GM19468 (cell line): ENCODE measurements around the gene MMP13.
"Not testable (repeated sequence)": the region's sequence is repeated elsewhere in the genome, so short reads cannot be mapped to it uniquely, and the experiment has no call there.

ENCODE experiments used
- ATAC-seq: cut with Tn5 transposase; IDR thresholded peaks from one replicate; pipeline ENCODE4 v1.9.1; 2021; ENCODE audit warnings: mild to moderate bottlenecking, moderate library complexity, moderate number of reproducible peaks; ENCODE audit not compliant: unreplicated experiment; ENCODE audit errors: extremely low read depth

The MMP13 gene

GRCh38 chr11:102955624-102956023, at the start of gene MMP13:
Gene MMP13 (minus strand): TSS chr11:102955732. CDS start chr11:102955705, 27 bp downstream.
- no peak for ATAC-seq

DNA sequence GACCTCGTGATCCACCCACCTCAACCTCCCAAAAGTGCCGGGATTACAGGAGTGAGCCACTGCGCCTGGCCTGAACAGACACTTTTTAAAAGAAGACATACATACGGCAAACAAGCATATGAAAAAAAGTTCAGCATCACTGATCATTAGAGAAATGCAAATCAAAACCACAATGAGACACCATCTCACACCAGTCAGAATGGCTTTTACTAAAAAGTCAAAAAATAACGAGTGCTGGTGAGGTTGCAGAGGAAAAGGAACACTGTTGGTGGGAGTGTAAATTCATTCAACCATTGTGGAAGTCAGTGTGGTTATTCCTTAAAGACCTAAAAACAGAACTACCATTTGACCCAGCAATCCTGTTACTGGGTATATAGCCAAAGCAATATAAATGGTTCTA, 48.7 kb upstream of the MMP13 start:
- ATAC-seq: not testable (repeated sequence)

GRCh38 chr11:102994105-102994504, 38.6 kb upstream of the MMP13 start:
- ATAC-seq: no peak

GRCh38 chr11:102991776-102992175, 36.2 kb upstream of the MMP13 start:
- ATAC-seq: no peak

GRCh38 chr11:102990145-102990544, 34.6 kb upstream of the MMP13 start:
- ATAC-seq: no peak

DNA sequence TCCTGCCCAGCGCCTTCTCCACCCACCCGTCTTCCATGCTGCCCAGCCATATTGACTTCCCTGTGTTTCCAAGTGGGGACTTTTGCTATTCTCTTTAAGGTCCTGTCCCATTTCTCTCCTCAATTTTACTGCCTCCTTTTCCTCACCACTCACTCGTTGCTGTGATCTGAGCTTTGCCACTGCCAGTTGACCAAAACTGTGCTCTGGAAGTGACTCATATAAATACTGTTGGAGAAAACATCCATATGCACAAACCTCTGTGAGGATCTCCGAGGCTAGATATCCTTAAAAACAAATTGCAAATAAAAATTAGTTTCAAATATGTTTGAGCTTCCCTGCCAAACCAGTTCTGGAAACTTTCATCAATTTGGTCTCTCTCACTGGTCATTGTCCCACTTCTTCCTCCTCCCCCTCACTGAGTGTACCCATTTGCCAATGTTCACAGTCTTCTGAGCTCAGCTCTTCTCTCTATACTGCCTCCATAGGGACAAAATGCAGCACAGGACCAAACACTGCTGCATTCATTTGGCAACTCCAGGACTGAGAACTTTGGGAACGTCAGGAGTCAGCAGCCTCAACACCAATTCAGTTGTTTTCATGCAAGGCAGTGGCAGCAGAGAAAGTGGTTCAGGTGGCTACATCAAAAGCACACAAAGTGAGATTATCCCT, 34.0 kb upstream of the MMP13 start:
- ATAC-seq: no peak

DNA sequence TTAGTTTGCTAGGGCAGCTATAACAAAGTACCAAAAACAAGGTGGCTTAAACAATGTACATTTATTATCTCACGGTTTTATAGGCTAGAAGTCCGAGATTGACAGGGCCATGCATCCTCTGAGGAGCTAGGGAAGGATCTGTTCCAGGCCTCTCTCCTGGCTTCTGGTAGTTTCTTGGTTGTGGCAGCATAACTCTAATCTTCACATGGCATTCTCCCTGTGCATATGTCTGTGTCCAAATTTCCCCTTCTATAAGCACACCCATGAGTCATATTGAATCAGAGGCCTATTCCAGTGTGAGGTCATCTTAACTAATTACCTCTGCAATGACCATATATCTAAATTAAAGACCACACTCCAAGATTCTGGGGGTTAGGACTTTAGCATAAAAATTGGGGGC, 31.3 kb upstream of the MMP13 start:
- ATAC-seq: no peak

- ATAC-seq: no peak
These were observed 30.3 kb upstream of the MMP13 start for GRCh38 chr11:102985850-102986249.

- ATAC-seq: no peak
These were observed 28.0 kb upstream of the MMP13 start for GRCh38 chr11:102983486-102983885.

DNA sequence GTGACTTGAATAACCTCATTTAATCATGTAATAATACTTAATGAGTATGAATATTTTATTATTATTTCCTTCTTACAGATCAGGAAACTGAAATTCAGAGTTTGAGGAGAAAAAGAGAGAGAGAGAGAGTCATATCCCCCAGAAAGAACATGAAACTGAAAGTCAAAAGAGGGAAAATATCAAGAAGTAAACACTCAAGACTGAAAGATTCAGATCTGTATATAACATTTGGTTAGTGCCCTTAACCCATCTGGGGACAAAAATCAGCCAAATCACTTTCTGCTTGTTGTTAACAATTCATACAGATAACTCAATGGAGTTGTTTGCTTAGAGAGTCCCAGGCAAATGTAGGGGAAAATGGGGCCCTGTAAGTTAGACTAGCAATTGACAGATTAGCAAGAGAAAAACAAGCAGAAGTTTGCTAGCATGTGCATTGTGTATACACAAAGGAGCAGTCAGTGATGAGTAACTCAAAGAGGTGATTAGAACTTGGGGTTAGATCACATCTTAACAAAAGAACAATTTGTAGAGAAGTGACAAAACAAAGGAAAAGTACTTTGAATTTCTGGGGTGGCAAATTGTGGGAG, 25.9 kb upstream of the MMP13 start:
- no peak for ATAC-seq

DNA sequence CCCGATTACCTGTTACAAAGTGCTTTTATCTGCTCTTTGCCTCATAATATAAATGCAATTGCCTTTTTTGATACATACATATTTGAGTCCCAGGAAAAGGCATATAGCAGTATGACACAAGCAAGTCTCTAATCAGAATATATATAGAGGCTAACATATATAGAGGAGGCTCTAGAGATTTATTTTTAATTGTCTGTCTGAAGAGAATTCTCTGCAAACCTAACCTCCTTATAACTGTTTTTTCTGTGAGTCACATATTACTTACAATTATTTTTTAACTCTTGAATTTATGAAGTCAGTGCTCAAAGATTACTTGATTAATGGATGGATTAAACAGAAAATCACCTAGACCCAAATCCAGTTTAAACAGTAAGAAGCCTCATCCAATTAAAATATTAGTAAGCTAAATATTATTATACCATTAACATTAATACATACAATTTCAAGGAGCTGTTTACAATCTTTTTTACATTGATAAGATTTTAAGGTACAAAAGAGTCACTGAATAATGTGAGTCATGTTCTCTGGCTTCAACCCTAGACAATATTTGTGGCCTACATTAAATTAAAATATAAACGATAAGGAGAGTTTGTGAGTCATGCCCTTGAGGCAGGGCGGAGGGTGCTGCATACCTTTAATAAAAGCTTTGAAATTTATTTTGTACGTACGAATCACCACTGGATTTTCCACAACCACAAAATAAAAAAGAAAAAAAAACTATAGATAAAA, 19.2 kb upstream of the MMP13 start:
- ATAC-seq: no peak

GRCh38 chr11:102973698-102974097, 18.2 kb upstream of the MMP13 start:
- not testable (repeated sequence) for ATAC-seq

DNA sequence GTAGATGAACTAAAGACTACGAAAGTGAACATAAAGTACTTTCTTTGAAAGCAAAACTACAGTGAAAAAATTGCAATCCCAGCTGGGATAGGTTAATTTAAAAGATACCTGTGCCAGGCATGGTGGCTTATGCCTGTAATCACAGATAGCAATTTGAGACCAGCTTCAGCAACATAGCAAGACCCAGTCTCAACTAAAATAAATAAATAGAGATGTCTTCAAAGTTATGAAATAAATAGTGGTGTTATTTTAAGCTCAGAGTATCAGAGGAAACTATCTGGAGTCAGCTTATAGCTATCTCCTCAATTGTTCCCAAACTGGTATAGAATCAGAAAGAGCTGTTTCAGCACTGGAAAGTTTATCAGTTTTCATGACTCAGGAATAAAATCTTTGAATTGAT, 17.3 kb upstream of the MMP13 start:
- no peak for ATAC-seq

DNA sequence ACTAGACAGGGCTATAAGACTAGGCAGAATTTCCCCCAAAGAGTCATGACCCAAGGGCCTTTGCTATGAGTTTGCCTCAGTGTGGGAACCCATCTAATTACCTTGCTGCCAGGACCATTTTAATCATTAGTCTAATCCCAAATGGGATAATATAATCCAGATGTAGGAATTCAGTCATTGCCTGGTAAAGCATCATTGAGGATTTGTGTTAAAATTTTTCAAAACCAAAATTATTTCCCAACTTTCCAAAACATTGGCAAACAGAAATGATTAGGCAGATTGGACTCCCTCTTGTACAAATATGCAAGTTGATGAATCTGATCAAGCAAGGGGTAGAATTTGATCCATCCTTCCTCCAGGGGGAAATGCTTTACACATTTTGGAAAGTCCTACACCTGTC, 16.2 kb upstream of the MMP13 start:
- ATAC-seq: no peak

DNA sequence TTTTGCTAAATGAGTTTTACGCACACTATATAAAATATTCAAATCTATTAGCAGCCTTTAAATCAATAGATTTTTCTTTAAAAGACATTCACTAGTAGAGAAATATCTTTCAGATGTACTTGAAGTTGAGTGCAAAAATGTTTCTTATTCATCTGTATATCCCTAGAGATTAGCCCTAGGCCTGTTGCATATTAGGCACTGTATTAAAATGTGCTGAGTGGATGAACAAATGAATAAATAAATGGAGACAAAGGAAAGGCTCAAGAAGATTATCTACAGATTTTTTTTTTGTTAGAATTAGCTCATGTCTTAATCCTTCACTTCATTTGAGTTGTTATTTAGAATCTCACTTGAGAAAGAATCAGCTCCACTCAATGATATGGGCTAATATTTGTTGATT, 12.0 kb upstream of the MMP13 start:
- no peak for ATAC-seq

DNA sequence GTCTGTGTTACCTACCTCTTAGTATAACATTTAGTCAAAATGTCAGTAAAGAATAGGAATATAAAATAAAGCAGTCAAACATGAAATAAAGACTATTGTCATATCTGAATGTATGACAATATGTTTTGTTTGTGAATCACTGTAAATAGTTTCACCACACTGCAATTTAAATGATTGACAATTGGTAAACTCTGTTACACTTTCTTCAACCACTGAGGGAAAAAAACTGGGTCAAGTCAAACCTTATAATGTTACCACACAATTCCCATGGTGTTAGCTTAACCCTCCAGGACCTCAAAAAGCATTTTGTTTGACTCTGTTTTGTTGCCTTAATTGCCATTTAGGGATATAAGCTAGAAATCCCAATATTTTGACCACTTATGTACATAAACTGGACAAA, 10.5 kb upstream of the MMP13 start:
- no peak for ATAC-seq

DNA sequence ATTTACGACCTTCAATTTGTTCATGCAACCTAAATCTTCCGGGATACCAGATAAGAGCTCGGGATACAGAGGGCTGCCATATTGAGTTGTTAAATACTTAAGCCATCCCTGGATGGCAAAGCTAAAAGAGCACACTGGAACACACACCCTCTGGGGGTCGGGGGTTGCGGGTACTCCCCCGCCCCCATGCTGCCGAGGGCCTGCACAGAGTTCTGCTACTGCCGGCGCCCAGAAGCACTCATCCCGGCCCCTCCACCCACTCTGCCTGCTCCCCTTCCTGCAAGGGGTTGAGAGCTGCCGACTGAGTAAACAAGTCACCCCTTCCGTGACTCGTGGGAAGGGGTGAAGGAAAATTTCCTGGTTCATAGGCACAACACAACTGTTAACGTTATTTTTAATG, 9.3 kb upstream of the MMP13 start:
- no peak for ATAC-seq

GRCh38 chr11:102957953-102958352, 2.4 kb upstream of the MMP13 start:
- ATAC-seq: no peak

- no peak for ATAC-seq
These were observed 4.9 kb downstream of the MMP13 start for GRCh38 chr11:102950622-102951081.

- ATAC-seq: no peak
These were observed 9.3 kb downstream of the MMP13 start for GRCh38 chr11:102946237-102946636.
